GM23338 (cell line): Measurements from ENCODE around the gene PSMD3. TPM values are rescaled to one million over a fixed set of nuclear protein-coding genes. Genes with fewer than 3 reads are reported as not detected.

Experiments used
- ATAC-seq: fragments of 200-7000 bp; cut with Tn5 transposase; 3 replicates; pipeline ENCODE4 v1.9.1; 2020
- DNase-seq: peaks from one replicate; pipeline ENCODE4 v3.0.0-alpha.2; 2015; ENCODE audit warnings: low spot score
- H2AFZ ChIP-seq: fragments of 200-600 bp; sonication (generic); 2 replicates; pipeline ENCODE4 v1.8.0; 2016; ENCODE audit warnings: antibody characterized with exemption, mild to moderate bottlenecking, moderate library complexity
- H3F3A ChIP-seq: fragments of 200-600 bp; sonication (generic); replicated peaks from 2 replicates; pipeline ENCODE4 v1.8.0; 2017; ENCODE audit warnings: antibody characterized with exemption, mixed run types, low read depth
- H3K27ac ChIP-seq: fragments of 200-600 bp; sonication (generic); 2 replicates; pipeline ENCODE4 v1.6.1; 2016; ENCODE audit warnings: low read depth
- H3K27me3 ChIP-seq: fragments of 200-600 bp; sonication (generic); 2 replicates; pipeline ENCODE4 v1.8.0; 2016; ENCODE audit warnings: mild to moderate bottlenecking, mixed run types, moderate library complexity; ENCODE audit not compliant: insufficient read depth
- H3K36me3 ChIP-seq: fragments of 200-600 bp; sonication (generic); 2 replicates; pipeline ENCODE4 v1.8.0; 2016; ENCODE audit warnings: mild to moderate bottlenecking; ENCODE audit not compliant: insufficient read depth
- H3K4me1 ChIP-seq: fragments of 200-600 bp; sonication (generic); 2 replicates; pipeline ENCODE4 v1.8.0; 2016; ENCODE audit warnings: mild to moderate bottlenecking, moderate library complexity; ENCODE audit not compliant: insufficient read depth
- H3K4me2 ChIP-seq: fragments of 200-600 bp; sonication (generic); 2 replicates; pipeline ENCODE4 v1.7.1; 2017; ENCODE audit warnings: mixed run types
- H3K4me3 ChIP-seq: fragments of 200-600 bp; sonication (generic); 2 replicates; pipeline ENCODE4 v1.6.1; 2016; ENCODE audit warnings: mixed run types
- H3K79me2 ChIP-seq: fragments of 200-600 bp; sonication (generic); replicated peaks from 2 replicates; pipeline ENCODE4 v1.8.0; 2017; ENCODE audit warnings: mild to moderate bottlenecking; ENCODE audit not compliant: insufficient read depth
- H3K9me2 ChIP-seq: fragments of 200-600 bp; sonication (generic); 2 replicates; pipeline ENCODE4 v1.8.0; 2017; ENCODE audit not compliant: insufficient read depth
- H4K20me1 ChIP-seq: fragments of 200-600 bp; sonication (generic); replicated peaks from 2 replicates; pipeline ENCODE4 v1.8.0; 2017; ENCODE audit warnings: mild to moderate bottlenecking; ENCODE audit not compliant: insufficient read depth
- H3K27ac Mint-ChIP-seq: 2 replicates; pipeline ENCODE4 v1.8.0; 2020; ENCODE audit warnings: inconsistent platforms, mild to moderate bottlenecking, moderate library complexity, mixed read lengths
- H3K27me3 Mint-ChIP-seq: 3 replicates; pipeline ENCODE4 v1.8.0; 2022; ENCODE audit warnings: low read depth, mild to moderate bottlenecking, moderate library complexity, mixed read lengths, inconsistent platforms; ENCODE audit not compliant: insufficient read depth, poor library complexity
- H3K36me3 Mint-ChIP-seq: 3 replicates; pipeline ENCODE4 v1.8.0; 2021; ENCODE audit warnings: low read depth, mild to moderate bottlenecking, inconsistent platforms, moderate library complexity, mixed read lengths
- H3K4me1 Mint-ChIP-seq: 3 replicates; pipeline ENCODE4 v1.8.0; 2020; ENCODE audit warnings: mild to moderate bottlenecking, inconsistent platforms, mixed read lengths
- H3K4me3 Mint-ChIP-seq: 3 replicates; pipeline ENCODE4 v1.8.0; 2021; ENCODE audit warnings: moderate library complexity, mild to moderate bottlenecking, inconsistent platforms, mixed read lengths
- H3K9me3 Mint-ChIP-seq: 3 replicates; pipeline ENCODE4 v1.8.0; 2020; ENCODE audit warnings: moderate library complexity, mild to moderate bottlenecking, inconsistent platforms, mixed read lengths
- CREB1 ChIP-seq: fragments of 250-450 bp; sonication (Bioruptor Pico); IDR thresholded peaks from 2 replicates; pipeline ENCODE4 v1.5.0; 2020; ENCODE audit warnings: low read depth, mild to moderate bottlenecking, moderate library complexity
- CTCF ChIP-seq, 2 experiments: fragments of 200-600 bp in 1 of 2; sonication (generic) in 1 of 2; conservative IDR thresholded peaks; 2 replicates each; pipeline versions ENCODE4 v1.5.1 to v1.6.1; 2016 to 2017; ENCODE audit warnings: antibody characterized with exemption in 2 of 2, low read depth in 2 of 2, mild to moderate bottlenecking in 2 of 2, moderate library complexity in 1 of 2
- EZH2phosphoT487 ChIP-seq: fragments of 200-600 bp; sonication (generic); IDR thresholded peaks from one replicate; pipeline ENCODE4 v1.8.1; 2018; ENCODE audit warnings: antibody characterized with exemption; ENCODE audit not compliant: unreplicated experiment
- JUNB ChIP-seq: IDR thresholded peaks from one replicate; pipeline ENCODE4 v1.6.1; 2016; ENCODE audit warnings: antibody characterized with exemption; ENCODE audit not compliant: unreplicated experiment
- NANOG ChIP-seq: IDR thresholded peaks from 2 replicates; pipeline ENCODE4 v1.6.1; 2016; ENCODE audit warnings: antibody characterized with exemption, borderline replicate concordance
- REST ChIP-seq: IDR thresholded peaks from one replicate; pipeline ENCODE4 v1.6.1; 2018; ENCODE audit warnings: antibody characterized with exemption; ENCODE audit not compliant: unreplicated experiment
- STAT1 ChIP-seq: IDR thresholded peaks from one replicate; pipeline ENCODE4 v1.6.1; 2016; ENCODE audit warnings: antibody characterized with exemption; ENCODE audit not compliant: unreplicated experiment
- ZNF331 ChIP-seq: fragments of 250-450 bp; sonication (Bioruptor Pico); IDR thresholded peaks from 2 replicates; pipeline ENCODE4 v1.5.0; 2020; ENCODE audit warnings: low read depth, mild to moderate bottlenecking, moderate library complexity
- ZNF462 ChIP-seq: fragments of 250-450 bp; sonication (Bioruptor Pico); IDR thresholded peaks from 2 replicates; pipeline ENCODE4 v1.5.0; 2020; ENCODE audit warnings: mild to moderate bottlenecking, moderate library complexity
- polyA plus RNA-seq: library from polyadenylated mRNA; unstranded; fragments of >200 nt; fragmentation: Nextera tagmentation; extraction: Ambion mirVana; gene quantifications from 2 replicates; pipeline ENCODE4 v1.2.1, GENCODE V29; 2016
- total RNA-seq: library from RNA; depleted of rRNA; stranded (reverse); fragments of >200 nt; shearing (Covaris generic); gene quantifications from 2 replicates; pipeline ENCODE4 v1.2.3, GENCODE V29; 2014

The PSMD3 gene
- total and polyA plus RNA-seq, 2 experiments from 2014 or later = 112 to 217 TPM

- TF ChIP-seq CTCF (conservative IDR thresholded peaks at IDR 0.05; ENCODE audit: low read depth in 2 of 2) (no peak), EZH2phosphoT487 (no peak), CREB1 (CRISPR knock-in tag) (no peak), STAT1 (no peak), ZNF331 (no peak), JUNB (no peak), NANOG (no peak)
Observed at GRCh38 chr17:39988206-39988810, 7.7 kb downstream of the PSMD3 start (continued).

GRCh38 chr17:39994448-39994847 is 13.8 kb downstream of the PSMD3 start:
- H3K4me2 ChIP-seq = no peak overlapping the region
- H3K27ac ChIP-seq = no peak overlapping the region
- peaks cover 8% of the 10 kb centered on the region; the same call in 1 of the 2 replicates for H3F3A ChIP-seq
- ATAC-seq (no peak), DNase-seq (no peak)
- H3K4me1 Mint-ChIP-seq = no peaks in the 10 kb centered on the region
- peaks cover 47% of the 10 kb centered on the region for H3K36me3 ChIP-seq
- H3K27me3 Mint-ChIP-seq = peaks cover 13% of the 10 kb centered on the region
- H3K27ac Mint-ChIP-seq = no peak overlapping the region
- no peaks in the 10 kb centered on the region; the same call in 2 of the 3 replicates for H3K9me3 Mint-ChIP-seq
- no peak overlapping the region for H2AFZ ChIP-seq
- no peak overlapping the region for H3K4me3 Mint-ChIP-seq
- H3K4me3 ChIP-seq = no peak overlapping the region
- no peaks in the 10 kb centered on the region for H3K79me2 ChIP-seq
- H3K36me3 Mint-ChIP-seq = peaks cover 80% of the 10 kb centered on the region
- no peaks in the 10 kb centered on the region for H3K27me3 ChIP-seq
- no peaks in the 10 kb centered on the region for H3K9me2 ChIP-seq
- peaks cover 9% of the 10 kb centered on the region for H4K20me1 ChIP-seq
- no peaks in the 10 kb centered on the region for H3K4me1 ChIP-seq
- TF ChIP-seq JUNB = no peak
- TF ChIP-seq ZNF462 (CRISPR knock-in tag) = no peak
- TF ChIP-seq REST = no peak
